ENCODE measurements around the gene DCLRE1C.
"Not testable (repeated sequence)": the region's sequence is repeated elsewhere in the genome, so short reads cannot be mapped to it uniquely, and the experiment has no call there.

DCLRE1C gene

DNA sequence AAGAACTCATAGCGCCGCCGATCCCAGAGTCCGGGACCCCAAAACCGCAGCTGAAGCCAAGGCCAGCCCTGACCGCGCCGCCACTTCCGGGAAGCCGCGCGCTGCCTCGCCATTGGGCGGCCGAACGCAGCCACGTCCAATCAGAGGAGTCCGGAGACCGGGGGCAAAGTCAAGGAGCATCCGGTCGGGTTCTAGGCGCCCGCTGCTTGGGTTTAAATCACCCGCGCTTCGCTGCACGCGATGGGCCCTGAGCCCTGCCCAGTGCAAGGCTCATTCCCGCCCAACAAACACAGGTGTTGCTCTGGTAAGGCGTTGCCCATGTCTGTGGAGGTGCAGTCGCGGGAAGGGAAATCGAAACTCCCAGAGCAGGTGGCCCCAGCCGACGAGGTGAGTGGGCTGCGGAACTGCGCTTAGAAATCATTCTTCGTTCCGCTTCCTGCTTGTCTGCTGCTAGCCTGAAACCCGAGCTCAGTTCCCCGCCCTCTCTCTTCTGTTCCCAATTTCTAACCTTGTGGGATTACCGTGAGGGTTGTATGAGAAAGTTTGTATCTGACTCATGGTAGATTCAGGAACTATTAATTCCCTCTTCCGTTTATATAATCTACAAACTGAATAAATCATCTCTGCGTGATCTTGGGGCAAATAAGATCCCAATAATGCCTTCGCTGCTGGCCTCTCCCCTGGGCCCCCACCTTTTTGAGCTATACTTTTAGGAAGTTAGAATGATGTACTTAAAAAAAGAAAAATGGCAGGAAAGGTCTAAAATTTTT is at the start of gene DCLRE1C:
Gene DCLRE1C (minus strand): TSS at position 96 of the 770 bp plus-strand sequence. CDS start 86 bp downstream, at position 10.
- DNase-seq = peak; percentile 80 to 82

DNA sequence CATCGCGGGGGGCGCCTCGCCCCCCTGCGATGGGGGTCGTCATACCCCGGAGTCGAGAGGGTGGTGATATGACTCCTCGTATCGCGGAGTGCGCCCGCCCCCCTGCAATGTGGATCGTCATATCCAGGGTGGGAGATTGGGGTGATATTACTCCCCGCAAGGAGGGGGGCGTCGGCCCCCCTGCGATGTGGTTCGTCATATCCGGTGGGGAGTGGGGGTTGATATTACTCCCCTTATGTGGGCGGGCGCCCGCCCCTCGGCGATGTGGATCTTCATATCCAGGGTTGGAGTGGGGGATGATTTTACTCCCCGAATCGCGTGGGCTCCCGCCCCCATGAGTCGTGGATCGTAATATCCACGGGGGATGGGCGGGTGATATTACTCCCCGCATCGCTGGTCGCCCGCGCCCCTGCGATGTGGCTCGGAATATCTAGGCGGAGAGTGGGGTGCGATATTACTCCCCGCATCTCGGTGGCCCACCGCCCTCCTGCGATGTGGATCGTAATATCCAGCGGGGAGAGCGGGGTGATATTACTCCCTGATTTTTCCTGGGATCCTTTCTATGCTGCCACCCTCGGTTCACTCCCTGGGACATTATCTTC is 42.2 kb upstream of the DCLRE1C start:
- DNase-seq = no peak

DNA sequence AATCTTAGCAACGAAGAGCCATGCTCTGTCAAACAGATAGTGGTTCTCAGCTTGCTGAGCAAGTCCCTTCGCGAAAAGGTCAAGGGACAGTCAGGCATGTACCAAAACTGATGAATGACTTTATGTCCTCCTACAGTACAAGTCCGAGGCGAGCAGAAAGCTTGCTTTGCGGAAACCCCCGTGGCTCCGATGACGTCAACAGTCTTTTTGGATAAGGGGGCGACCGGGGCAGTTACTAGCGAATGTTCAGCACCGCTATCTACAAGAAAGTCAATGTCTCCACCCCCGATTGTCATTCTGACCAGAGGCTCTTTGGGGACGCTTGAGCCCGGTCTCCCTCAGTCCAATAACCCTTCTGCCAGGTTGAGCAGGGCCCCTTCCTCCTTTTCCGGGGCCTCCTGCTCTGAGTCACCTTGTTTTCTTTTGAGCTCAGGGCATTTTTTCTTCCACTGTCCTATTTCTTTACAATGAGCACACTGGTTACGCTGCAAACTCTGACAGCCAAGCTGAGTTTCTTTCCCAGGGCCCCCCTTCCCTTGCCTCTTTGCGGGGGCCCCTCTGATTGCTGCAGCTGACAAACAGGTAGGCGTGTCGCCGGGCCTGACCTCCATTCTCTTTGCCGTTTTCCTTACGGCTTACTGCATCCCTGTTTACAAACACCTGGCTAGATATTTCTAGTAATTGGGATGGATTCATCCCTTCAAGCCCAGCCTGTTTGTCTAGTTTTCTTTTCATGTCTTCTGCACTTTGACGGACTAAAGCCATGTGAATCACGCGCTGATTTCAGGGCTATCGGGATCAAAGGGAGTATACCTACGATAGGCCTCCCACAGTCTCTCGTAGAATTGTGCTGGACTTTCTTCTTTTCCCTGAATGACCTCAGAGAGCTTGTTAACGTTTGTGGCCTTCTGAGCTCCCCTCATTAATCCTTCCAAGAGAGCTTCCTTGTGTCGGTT is 39.9 kb upstream of the DCLRE1C start:
- DNase-seq = not testable (repeated sequence)

DNA sequence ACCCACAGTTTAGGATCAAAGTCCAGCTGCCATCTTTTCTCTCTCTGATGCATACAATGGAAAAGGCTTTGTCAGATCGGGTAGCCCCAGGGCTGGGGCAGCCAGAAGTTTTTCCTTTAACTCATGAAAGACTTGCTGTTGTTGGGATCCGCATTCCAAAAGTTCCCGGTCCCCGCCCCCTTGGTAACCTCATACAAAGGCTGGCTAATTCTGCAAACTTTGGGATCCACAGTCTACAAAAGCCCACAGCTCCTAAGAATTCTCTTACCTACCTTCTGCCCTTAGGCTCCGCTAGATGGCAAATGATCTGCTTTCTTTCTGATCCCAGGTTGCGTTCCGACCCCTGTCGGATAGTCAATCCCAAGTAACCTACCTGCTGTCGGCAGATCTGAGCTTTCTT is 38.4 kb upstream of the DCLRE1C start:
- DNase-seq = not testable (repeated sequence)

DNA sequence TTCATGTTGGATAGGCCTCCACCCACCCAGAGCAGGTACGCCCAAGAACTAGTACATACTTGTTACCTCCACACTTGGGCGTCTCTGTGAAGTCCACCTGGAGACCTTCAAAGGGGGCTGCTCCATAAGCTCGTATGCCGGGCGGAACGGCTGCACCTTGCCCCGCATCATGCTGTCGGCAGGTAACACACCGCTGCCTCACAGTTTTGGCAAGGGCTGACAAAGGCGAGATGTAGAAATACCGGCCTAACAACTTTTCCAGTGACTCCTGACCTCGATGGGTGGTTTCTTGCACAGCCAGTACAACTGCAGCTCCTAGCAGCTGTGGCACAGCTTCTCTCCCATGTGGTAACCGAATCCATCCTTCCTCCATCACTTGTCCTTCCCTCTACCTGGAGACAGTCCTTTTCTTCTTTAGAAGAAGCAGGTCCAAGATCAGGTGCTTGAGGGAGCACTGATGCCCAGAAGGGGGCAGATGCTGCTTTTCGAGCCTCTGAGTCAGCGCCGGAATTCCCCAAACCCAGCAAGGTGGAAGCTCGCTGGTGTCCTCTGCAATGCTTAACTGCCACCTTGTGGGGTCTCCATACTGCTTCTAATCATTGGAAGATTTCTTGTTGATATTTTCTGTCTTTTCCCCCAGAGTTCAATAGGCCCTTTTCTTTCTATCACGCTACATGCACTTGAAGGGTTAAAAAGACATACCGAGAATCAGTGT is 37.3 kb upstream of the DCLRE1C start:
- DNase-seq = peak; percentile 45 to 53

DNA sequence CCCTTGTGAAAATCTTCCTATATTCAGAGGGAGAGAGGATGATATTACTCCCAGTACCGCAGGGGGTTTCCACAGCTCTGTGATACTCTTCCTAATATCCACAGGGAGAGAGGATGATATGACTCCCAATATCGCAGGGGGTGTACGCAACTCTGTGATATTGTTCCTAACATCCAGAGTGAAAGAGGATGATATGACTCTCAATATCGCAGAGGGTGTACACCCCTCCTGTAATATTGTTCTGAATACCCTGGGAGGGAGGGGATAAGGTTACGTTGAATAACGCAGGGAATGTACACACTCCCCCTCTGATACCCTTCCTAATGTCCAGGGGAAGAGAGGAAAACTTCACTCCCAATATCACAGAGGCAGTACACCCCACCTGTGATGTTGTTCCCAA is 35.7 kb upstream of the DCLRE1C start:
- DNase-seq = not testable (repeated sequence)

DNA sequence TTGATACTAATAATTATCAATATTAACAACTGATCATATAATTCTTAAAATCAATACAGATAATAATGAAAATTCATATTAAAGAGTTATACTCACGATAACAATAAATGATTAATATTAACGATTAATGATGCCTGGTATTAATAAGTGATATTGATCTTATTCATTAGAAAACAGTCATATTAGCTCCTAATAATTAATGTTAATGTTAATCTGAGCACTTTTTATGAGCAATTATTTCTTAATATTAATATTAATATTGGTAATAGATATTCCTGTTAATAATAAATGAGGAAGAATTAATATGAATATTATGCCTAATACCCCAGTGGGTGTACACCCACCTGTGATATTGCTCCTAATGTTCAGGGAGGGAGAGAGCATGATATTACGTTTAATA is 28.8 kb upstream of the DCLRE1C start:
- no peak for DNase-seq

DNA sequence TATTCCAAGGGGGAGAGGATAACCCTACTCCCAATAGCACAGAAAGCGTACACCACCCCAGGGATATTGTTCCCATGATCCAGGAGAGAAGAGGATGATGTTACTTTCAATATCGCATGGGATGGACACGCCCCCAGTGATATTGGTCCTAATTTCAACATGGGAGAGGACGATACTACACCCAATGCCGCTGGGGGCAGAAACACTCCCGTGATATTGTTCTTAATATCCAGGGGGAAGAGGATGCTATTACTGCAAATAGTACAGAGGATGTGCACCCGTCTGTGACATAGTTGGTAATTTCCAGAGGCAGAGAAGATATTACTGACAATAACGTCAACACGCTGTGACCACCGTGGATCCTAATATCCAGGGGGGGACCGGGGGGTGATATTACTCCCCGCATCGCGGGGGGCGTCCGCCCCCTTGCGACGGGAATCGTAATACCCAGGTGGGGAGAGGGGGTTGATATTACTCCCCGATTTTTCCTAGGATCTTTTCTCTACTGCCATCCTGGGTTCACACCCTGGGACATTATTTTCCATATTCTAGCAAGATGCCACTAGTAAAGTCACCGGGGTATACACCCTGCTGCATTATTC is 21.9 kb upstream of the DCLRE1C start:
- DNase-seq = no peak

DNA sequence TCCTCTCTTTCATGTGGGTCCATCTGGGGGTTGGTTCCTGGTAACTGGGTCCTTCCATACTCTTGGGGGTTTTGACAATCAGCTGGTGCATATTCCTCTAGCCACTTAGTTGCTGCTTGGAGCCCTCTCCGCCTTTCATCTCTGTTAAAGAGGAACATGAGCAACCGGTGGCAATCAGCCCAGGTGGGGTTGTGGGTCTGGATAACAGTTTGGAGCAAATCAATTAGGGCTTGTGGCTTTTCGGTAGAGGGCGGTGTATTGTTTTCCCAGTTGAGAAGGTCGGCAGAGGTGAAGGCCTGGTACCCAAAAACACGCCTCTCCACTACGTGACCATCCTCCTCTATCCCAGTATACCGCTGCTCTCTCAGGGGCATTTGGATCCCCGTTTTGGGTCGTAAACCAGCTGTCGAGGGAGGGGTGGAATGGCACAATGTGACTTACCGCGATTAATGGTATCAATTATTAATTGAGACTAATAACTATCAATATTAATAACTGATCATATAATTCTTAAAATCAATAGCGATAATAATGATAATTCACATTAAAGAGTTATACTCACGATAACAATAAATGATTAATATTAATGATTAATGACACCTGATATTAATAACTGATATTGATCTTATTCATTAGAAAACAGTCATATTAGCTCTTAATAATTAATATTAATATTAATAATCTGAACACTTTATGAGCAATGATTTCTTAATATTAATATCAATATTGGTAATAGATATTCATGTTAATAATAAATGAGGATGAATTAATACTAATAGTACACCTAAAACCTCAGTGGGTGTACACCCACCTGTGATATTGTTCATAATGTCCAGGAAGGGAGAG is 20.5 kb upstream of the DCLRE1C start:
- not testable (repeated sequence) for DNase-seq

DNA sequence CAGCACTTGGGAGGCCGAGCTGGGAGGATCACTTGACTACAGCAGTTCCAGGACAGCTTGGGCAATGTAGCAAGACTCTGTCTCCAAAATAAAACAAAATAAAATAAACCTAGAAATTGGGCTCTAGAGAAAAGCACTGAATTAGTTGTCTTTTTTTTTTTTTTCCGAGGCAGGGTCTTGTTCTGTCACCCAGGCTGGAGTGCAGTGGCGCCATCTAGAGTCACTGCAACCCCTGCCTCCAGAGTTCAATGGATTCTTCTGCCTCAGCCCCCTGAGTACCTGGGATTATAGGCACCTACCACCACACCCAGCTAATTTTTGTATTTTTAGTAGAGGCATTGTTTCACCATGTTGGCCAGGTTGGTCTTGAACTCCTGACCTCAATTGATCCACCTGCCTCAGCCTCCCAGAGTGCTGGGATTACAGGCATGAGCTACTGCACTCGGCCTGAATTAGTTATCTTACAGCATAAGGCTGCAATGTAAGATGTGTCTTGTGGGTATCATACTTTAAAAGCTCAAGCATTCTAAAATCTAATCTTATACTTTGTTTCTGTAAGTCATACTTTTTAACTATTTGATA is 18.1 kb upstream of the DCLRE1C start:
- DNase-seq = peak; percentile 42 to 50

DNA sequence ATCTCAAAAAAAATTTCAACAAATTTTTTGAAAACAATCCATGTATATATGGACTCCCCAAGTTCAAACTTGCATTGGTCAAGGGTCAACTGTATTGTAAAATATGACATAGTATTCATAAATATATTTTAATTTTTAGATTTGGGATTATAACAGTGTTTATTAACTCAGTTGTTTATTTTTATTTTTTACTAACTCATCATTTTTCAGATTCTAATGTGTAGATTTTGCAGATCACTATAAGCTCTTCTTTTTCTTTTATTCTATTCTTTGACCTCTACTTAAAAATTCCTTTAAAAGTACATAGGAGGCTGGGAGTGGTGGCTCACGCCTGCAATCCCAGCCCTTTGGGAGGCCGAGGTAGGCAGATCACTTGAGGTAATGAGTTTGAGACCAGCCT is 14.0 kb upstream of the DCLRE1C start:
- no peak for DNase-seq

DNA sequence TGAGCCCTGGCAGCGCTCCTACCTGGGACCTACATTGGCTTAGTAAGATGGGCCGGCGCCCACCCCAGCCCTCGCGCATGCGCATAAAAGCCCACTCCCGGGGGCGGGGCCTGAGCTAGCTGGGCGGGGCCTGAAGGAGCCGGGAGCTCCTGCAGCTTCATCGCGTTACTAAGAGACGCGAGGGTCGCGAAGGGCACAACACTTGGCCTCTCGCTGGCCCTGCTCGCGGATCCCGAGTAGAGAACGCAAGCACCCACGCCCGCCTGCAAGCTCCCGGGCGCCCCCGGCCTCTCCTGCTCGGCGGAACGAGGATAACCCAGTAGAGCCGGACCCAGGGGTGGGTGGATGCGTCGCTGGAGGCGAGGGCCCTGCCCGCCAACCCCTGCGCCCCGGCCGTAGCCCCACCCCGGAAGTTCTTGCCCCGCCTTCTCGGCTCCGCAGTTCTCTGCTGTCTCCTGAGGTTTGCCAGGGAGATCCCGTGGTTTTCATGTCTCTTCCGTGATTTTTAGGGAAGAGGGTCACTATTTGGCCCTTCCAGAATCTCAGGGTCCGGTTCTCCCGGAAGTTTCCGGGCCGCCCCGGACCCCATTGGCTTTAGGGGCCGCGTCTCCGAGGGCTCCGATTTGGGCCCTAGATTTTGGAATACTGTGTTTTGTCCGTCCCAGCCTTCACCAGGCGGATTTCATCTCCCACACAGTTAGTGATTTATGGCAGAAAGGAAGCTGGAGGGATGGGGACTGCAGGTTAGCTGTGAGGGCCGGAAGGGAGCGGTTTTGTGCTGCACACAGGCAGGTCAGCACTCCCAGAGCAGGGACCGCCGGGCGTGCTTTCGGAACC is 5.5 kb upstream of the DCLRE1C start, which contains the start of gene MEIG1:
Gene MEIG1 (plus strand): TSS at position 168 of the 837 bp plus-strand sequence. CDS start 7,081 bp downstream, outside the sequence.
- DNase-seq = peak; percentile 87 to 88

DNA sequence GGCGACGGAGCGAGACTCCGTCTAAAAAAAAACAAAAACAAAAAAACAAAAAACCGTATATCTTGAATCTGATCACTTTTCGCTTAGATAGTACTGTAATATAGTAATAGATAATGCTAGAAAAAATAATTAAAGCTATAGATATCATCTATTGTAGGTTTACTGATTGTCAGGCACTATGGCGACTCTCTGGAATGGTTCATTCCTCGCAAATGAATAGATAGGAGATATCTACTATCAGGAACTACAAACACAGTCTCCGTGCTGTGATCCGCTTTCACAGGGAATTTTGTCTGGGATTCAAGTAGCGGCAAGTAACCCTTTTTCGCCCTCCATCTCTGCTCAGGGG is 5.0 kb upstream of the DCLRE1C start:
- DNase-seq = no peak

DNA sequence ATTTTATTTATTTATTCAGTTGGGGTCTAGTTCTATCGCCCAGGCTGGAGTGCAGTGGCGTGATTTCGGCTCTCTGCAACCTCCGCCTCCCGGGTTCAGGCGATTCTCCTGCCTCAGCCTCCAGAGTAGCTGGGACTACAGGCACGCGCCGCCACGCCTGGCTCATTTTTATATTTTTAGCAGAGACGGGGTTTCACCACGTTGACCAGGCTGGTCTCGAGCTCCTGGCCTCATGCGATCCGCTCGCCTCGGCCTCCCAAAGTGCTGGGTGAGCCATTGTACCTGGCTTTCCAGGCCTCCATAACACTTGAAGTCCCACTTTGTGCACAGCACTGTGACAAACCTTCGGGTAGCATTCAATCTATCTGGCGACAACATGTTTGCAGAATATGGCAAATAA is 1.0 kb upstream of the DCLRE1C start:
- no peak for DNase-seq

DNA sequence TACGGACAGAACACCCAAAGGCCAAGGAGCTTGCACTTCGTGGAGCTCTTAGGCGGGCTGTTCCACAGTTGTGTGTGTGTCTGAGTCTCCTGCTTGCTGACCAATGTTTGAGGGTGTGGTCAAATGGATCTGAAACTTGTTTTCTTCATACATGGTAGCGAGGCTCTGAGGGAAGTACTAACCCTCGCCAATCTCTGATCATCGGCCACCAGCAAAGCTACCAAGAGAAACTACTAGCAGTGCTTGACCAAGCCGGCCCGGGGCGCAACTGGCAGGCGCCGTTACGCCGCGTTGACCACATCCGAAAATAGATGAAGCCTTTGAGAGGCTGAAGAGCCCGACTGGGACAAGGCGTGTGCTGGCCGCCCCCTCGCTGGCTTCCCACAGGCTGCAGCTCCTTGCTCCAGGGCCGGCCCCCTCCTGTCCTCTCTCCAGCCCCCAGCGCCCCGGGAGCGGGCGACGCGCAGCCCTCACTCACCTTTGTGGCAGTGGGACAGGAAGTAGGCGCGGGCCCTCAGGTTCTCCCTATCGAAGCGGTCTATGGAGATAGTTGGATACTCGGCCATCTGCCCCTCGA is 384 bp downstream of the DCLRE1C start:
- DNase-seq = no peak

DNA sequence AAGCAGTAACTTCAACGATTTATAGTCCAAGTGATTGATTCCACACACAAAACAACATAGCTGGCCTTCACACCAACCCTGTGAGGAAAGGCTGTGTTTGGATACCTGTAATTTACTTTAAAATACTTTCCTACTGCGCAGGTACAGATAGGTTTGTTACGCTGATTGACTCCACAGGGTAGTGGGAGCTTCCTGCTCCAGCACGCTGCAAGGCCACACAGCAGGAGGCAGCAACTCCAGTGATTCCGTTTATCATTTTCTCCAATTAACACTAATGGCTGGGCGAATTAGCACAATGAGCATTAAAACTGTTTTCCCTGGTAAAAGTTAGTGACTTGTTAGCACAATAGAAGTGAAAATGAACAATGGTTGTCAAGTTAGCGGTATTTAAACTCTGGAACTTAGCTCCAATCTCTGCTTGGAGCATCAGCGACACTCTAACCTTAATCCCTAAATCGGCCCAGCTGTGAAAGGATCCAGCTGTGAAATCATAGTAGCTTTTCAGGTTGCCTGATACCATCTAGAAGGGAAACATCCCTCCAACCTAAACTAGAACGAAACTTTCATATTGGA is 959 bp downstream of the DCLRE1C start:
- DNase-seq = no peak

DNA sequence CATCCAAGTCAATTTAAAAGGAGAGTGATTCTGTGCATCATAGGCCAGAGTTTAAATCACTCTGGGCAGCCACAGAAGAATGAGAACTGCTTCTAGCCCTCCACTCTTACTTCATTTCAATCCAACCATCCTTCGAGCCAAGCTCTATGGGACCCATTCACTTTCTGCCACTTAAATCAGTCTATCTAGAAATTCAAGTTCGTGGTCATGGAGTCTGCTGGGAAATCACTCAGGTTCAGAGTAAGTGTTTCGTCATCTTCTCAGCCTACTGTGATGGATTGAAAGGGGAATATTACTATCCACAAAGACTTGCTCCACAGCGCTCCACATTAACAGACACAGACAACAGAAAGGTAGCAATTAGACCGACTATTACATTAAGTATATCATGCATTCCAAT is 4.6 kb downstream of the DCLRE1C start:
- DNase-seq = no peak

DNA sequence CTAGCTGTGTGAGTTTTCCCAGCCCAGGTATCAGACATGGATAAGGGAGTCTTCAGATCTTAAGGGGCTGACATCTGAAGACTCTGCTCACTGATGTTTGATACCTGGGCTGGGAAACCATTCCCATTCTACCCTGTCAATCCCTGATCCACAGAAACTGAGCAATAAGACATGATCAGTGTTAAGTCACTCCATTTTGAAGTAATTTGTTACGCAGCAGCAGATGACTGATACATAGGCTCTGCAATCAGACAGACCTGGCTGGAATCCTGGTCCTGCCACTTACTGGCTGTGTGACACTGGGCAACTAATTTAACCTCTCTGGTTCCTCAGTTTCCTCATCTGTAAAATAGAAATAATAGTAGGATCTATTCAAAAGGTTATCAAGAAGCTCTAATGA is 6.6 kb downstream of the DCLRE1C start:
- DNase-seq = no peak

DNA sequence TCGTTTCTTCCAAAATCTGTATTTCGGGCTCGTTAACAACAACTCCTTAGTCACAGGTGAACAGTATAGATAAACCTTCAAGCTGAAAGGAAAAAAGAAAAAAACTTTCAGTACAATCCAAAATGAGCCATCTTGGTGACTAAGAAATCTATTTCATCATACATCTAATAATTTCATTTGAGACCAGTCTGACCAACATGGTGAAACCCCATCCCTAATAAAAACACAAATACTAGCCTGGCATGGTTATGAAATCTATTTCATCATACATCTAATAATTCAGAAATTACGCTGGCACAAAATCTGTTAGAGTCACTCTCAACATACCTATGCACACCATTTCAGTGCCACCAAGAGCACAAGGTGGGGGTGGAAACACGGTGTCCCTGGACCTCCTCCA is 8.8 kb downstream of the DCLRE1C start:
- no peak for DNase-seq
